ENCODE measurements around the gene FNDC1.

Gene FNDC1

GRCh38 chr6:159309723-159310122 is 140.5 kb downstream of the FNDC1 start:
- DNase-seq (ENCODE audit: low spot score): no peak

- DNase-seq (ENCODE audit: low spot score): no peak
Observed at GRCh38 chr6:159311618-159312017, 142.4 kb downstream of the FNDC1 start.

GRCh38 chr6:159312206-159312605 is 143.0 kb downstream of the FNDC1 start:
- DNase-seq (ENCODE audit: low spot score): no peak

GRCh38 chr6:159313018-159313417 is 143.8 kb downstream of the FNDC1 start:
- no peak for DNase-seq (ENCODE audit: low spot score)

- no peak for DNase-seq (ENCODE audit: low spot score)
Observed at GRCh38 chr6:159315562-159315961, 146.4 kb downstream of the FNDC1 start.

GRCh38 chr6:159317430-159317829 is 148.2 kb downstream of the FNDC1 start:
- no peak for DNase-seq (ENCODE audit: low spot score)

- no peak for DNase-seq (ENCODE audit: low spot score)
Observed at GRCh38 chr6:159321267-159321666, 152.1 kb downstream of the FNDC1 start.
